Lower leg skin (tissue), 4 donors: ENCODE results near the gene NDUFV3. TPM values are rescaled to one million over a fixed set of nuclear protein-coding genes. Genes with fewer than 3 reads are reported as not detected.
"Not testable (repeated sequence)": the region's sequence is repeated elsewhere in the genome, so short reads cannot be mapped to it uniquely, and the experiment has no call there.

ENCODE experiments used
- DNase-seq, 2 donors: peaks; one replicate each; pipeline ENCODE4 v3.0.0-alpha.2; 2019; ENCODE audit warnings: low spot score in 2 of 2
- H3K4me3 ChIP-seq: fragments of 200-600 bp; sonication (generic); 2 replicates; pipeline ENCODE4 v1.5.1; 2017; ENCODE audit warnings: mild to moderate bottlenecking, low read depth; ENCODE audit not compliant: poor library complexity, severe bottlenecking
- POLR2A ChIP-seq, 2 donors: fragments of 450-650 bp; IDR thresholded peaks; one replicate each; pipeline ENCODE4 v1.6.1; 2016 to 2017; ENCODE audit warnings: antibody characterized with exemption in 2 of 2, mild to moderate bottlenecking in 1 of 2, moderate library complexity in 1 of 2
- WGBS, 2 donors: methylation state at CpG; one replicate each; pipeline ENCODE4 v1.1.5; 2018; 5-methylcytosine and 5-hydroxymethylcytosine counted together
- intact Hi-C: fragments of 100-400 bp; cut with DNase I; formaldehyde crosslinking; loops from one replicate; pipeline ENCODE4 v1.15.0; 2023; ENCODE audit warnings: low total_unique reads
- total RNA-seq, 4 donors: library from RNA; depleted of rRNA; stranded (reverse); fragments of >200 nt; gene quantifications; one replicate each; pipeline ENCODE4 v1.1.0, GENCODE V29; 2016
- TF ChIP-seq, protein P1 (sequence below), 3 donors: fragments of 450-650 bp; IDR thresholded peaks; one replicate each; pipeline ENCODE4 v1.5.1; 2016; ENCODE audit warnings: antibody characterized with exemption in 3 of 3, mild to moderate bottlenecking in 3 of 3, moderate library complexity in 2 of 3

NDUFV3 gene
- total RNA-seq, 4 donors from 2014 or later: 41.8 to 65.3 (median 60.0) TPM

DNA sequence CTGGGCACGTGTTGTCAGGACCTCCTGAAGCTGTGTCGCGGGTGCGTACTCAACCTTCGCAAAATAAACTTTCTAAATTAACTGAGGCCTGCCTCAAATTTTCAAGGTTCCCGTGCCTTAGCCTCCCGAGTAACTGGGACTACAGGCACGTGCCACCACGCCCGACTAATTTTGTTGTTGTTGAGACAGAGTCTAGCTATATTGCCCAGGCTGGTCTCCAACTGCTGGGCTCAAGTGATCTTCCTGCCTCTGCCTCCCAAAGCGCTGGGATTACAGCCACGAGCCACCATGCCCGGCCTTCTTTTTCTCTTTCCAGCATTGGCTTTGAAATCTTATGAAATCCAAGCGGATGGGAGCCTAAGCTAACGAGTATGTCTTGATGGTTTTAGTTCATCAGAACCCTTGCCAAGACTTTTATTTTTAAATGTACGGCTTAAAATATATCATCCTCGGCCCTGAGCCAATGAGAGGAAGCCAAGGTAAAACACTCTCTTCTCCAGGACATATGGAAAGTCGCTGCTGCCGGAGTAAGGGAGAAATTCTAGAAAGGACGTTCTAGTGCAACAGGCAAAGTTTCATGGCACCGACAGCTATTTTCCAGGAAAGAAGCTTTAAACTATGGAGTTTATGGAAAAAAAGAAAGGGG, 45.0 kb downstream of the NDUFV3 start:
- H3K4me3 ChIP-seq: no peak overlapping the region
- DNase-seq: peak in 1 of 2 donors; percentile 62
- intact Hi-C loops: no loop called here
- WGBS, 2 donors: 54% methylated on average over 21 of the region's 21 CpGs
- TF ChIP-seq, protein P1, sequence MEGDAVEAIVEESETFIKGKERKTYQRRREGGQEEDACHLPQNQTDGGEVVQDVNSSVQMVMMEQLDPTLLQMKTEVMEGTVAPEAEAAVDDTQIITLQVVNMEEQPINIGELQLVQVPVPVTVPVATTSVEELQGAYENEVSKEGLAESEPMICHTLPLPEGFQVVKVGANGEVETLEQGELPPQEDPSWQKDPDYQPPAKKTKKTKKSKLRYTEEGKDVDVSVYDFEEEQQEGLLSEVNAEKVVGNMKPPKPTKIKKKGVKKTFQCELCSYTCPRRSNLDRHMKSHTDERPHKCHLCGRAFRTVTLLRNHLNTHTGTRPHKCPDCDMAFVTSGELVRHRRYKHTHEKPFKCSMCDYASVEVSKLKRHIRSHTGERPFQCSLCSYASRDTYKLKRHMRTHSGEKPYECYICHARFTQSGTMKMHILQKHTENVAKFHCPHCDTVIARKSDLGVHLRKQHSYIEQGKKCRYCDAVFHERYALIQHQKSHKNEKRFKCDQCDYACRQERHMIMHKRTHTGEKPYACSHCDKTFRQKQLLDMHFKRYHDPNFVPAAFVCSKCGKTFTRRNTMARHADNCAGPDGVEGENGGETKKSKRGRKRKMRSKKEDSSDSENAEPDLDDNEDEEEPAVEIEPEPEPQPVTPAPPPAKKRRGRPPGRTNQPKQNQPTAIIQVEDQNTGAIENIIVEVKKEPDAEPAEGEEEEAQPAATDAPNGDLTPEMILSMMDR (IDR thresholded peaks at IDR 0.05): no peak
- no peak for TF ChIP-seq POLR2A (IDR thresholded peaks at IDR 0.05)

DNA sequence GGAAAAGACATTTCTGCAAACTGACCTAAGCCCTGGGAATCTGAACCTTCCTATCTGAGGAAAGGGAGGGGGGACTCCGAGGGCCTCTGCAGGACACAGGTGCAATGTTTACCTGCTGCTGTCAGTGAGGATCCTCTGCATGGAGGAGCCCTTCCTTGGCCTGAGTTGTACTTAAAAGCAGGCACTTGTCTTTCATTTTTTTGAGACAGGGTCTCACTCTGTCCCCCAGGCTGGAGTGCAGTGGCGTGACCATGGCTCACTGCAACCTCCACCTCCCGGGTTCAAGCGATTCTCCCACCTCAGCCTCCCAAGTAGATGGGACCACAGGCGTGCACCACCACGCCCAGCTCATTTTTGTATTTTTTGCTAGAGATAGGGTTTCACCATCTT, 45.5 kb downstream of the NDUFV3 start:
- DNase-seq: peak in 1 of 2 donors; percentile 59
- intact Hi-C loops, H3K4me3 ChIP-seq: not testable (repeated sequence)
- WGBS, 2 donors: 92 to 96% methylated on average over 6 of the region's 6 CpGs

DNA sequence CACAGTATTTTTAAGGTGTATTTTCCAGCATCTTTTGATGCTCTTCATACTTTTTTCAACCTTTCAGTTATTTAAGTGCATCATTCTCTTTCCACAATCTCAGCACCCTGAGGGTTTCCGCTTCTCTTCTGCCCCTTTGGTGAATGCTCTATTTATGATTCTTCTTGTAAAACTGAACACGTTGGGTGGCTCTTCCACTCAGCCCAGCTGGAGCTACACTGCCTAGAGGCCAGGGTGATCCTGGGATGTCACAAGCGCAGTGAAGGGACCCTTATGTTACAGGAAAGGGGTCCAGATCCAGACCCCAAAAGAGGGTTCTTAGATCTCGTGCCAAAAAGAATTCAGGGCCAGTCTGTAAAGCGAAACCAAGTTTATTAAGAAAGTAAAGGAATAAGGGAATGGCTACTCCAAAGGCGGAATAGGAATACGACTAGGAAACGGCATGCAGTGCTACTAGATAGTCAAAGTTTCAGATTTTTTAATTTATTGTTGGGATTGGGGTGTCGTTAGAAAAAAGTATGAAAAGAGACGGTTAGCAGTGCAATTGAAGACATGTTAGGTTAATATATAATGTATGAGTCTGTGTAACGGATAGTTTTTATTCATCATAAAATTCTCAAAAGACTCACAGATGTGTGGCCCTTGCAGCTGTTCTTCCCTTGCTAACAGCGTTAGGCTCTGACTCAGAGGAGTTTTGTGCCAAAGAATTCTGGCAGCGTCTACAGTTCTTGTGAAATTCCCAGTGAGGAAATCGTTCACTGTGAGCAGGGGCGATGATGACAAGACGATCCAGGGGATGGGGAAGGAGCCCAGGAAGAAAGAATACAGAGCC, 46.7 kb downstream of the NDUFV3 start:
- peak; percentile 91 to 95 for DNase-seq
- TF ChIP-seq POLR2A (IDR thresholded peaks at IDR 0.05): no peak
- TF ChIP-seq, protein P1 (IDR thresholded peaks at IDR 0.05): no peak
- H3K4me3 ChIP-seq: no peak overlapping the region
- intact Hi-C loops: no loop called here
- 25 to 26% methylated on average over 16 of the region's 16 CpGs for WGBS, 2 donors

DNA sequence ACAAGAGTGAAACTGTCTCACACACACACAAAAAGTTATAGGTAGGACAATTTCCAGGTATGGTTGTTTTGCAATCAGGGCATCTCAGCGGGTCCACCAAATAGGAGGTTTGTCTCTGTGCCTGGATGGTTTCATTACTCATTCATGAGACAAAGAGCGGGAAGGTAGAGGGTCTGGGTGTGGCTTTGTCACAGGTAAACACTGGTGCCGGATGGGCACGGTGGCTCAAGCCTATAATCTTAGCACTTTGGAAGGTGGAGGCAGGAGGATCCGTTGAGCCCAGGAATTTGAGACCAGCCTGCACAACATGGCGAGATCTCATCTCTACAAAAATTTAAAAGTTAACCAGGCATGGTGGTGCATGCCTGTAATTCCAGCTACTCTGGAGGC, 48.6 kb downstream of the NDUFV3 start:
- intact Hi-C loops: no loop called here
- TF ChIP-seq POLR2A (IDR thresholded peaks at IDR 0.05): no peak
- TF ChIP-seq, protein P1 (IDR thresholded peaks at IDR 0.05): no peak
- no peak overlapping the region for H3K4me3 ChIP-seq
- 84 to 92% methylated on average over 6 of the region's 6 CpGs for WGBS, 2 donors
- DNase-seq: no peak

DNA sequence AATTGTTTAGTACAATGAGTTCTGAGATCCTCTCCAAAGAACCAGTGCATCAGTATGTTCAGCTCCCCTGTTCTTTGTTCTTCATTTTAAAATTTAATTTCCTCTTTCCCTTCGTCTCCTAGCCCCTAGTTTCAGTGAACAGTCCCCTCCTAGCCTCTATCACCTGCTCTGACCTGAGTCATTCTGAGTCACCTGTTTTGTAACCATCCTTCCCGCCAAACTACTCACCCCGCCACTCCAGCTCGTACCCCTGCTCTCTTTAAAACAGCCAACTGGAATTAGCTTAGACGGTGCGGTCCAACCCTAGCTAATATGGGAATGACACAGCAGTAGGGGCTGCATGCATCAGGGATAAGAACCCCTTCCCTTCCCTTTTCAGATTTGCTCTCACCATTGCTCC, 49.1 kb downstream of the NDUFV3 start:
- TF ChIP-seq, protein P1 (IDR thresholded peaks at IDR 0.05): no peak
- TF ChIP-seq POLR2A (IDR thresholded peaks at IDR 0.05): no peak
- 51 to 54% methylated on average over 6 of the region's 6 CpGs for WGBS, 2 donors
- no peak for DNase-seq
- intact Hi-C loops: no loop called here
- H3K4me3 ChIP-seq: no peak overlapping the region

DNA sequence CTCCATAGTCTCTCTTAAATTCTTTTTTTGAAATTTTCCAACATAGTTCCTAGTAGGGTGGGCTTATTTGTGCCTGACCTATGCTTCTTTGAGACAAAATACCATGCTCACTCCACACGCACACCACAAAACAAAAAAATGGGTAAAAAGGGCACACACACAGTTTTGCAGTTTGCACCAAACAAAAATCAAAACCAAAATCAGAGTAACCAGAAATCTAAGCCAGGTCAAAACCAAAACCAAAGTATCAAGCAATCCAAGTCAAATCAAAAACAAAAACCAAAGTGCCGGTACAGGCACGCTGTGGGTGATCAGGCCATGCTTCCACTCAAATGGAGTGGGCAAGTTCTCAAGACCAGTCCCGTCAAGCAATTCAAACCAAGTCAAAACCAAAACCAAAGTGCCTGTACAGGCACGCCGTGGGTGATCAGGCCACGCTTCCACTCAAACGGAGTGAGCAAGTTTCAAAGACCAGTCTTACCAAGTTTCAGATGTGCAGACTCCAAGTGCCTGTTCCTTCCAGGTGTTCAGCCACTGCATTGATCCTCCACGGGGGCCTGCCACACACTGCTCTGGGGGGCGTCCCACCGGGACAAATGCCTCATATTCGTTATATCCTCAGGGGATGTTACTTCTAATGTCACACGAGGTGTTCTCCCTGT, 56.1 kb downstream of the NDUFV3 start:
- DNase-seq: peak in 1 of 2 donors; percentile 62
- intact Hi-C loops, H3K4me3 ChIP-seq: not testable (repeated sequence)
- 39 to 55% methylated on average over 13 of the region's 13 CpGs for WGBS, 2 donors

DNA sequence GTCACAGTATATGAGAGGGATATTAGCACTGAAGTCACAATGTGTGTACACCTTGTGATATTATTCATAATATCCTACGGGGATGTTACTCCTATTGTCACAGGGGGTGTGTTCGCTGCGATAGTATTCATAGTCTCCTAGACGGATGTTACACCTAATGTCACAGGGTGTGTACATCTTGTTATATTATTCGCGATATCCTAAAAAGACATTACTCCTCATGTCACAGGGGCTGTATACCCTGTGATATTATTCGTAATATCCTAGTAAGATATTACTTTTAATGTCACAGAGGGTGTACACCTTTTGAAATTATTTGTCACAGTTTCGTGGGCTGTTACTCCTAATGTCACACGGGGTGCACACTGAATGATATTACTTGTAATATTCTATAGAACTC, 58.1 kb downstream of the NDUFV3 start:
- DNase-seq: peak in 1 of 2 donors; percentile 6
- intact Hi-C loops, H3K4me3 ChIP-seq: not testable (repeated sequence)
- 94% methylated on average over 9 of the region's 9 CpGs for WGBS, 2 donors
